Epithelial cell of proximal tubule (primary cell): ENCODE data around the gene TGM3. TPM values are rescaled to one million over a fixed set of nuclear protein-coding genes. Genes with fewer than 3 reads are reported as not detected.

Experiments used
- DNase-seq: peaks from one replicate; pipeline ENCODE4 v3.0.0-alpha.2; 2011; ENCODE audit warnings: low read depth
- H3K4me3 ChIP-seq: 2 replicates; pipeline ENCODE4 v1.5.1; 2011; ENCODE audit warnings: low read depth, mild to moderate bottlenecking, low read length
- total RNA-seq: library from RNA; depleted of rRNA; stranded (reverse); fragments of >200 nt; gene quantifications from 2 replicates; pipeline ENCODE4 v1.2.3, GENCODE V29; 2015
- TF ChIP-seq, protein P1 (sequence below): conservative IDR thresholded peaks from 2 replicates; pipeline ENCODE4 v1.5.1; 2012; ENCODE audit warnings: low read depth, mild to moderate bottlenecking, low read length

TGM3 gene
- total RNA-seq, 1 donor from 2014 or later, result not detected

DNA sequence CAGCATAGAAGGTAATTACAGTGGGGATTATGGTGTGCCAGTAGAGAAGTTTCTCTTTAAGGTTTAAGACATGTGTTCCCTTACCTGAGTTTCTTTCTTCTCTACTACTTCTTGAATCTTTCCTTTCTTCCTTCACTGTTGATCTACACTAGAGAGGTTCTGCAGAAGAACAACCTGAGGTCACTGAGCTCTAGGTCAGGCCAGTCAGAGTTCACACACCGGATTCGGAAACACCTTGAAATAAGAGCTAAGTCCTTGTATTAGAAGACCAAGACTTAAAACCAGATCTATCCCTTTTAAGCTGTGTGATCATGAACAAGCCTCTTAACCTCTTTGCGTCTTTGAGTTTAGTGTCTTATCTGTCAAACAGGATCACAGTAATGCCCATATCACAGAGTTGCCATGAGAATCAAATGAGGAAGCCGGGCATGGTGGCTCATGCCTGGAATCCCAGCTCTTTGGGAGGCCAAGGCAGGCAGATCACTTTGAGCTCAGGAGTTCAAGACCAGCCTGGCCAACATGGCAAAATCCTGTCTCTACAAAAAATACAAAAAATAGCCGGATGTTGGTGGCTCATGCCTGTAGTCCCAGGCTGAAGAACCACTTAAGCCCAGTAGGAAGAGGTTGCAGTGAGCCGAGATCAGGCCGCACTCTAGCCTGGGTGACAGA, 22.0 kb upstream of the TGM3 start:
- no peak overlapping the region for H3K4me3 ChIP-seq
- TF ChIP-seq, protein P1, sequence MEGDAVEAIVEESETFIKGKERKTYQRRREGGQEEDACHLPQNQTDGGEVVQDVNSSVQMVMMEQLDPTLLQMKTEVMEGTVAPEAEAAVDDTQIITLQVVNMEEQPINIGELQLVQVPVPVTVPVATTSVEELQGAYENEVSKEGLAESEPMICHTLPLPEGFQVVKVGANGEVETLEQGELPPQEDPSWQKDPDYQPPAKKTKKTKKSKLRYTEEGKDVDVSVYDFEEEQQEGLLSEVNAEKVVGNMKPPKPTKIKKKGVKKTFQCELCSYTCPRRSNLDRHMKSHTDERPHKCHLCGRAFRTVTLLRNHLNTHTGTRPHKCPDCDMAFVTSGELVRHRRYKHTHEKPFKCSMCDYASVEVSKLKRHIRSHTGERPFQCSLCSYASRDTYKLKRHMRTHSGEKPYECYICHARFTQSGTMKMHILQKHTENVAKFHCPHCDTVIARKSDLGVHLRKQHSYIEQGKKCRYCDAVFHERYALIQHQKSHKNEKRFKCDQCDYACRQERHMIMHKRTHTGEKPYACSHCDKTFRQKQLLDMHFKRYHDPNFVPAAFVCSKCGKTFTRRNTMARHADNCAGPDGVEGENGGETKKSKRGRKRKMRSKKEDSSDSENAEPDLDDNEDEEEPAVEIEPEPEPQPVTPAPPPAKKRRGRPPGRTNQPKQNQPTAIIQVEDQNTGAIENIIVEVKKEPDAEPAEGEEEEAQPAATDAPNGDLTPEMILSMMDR, result no peak
- DNase-seq, result no peak

DNA sequence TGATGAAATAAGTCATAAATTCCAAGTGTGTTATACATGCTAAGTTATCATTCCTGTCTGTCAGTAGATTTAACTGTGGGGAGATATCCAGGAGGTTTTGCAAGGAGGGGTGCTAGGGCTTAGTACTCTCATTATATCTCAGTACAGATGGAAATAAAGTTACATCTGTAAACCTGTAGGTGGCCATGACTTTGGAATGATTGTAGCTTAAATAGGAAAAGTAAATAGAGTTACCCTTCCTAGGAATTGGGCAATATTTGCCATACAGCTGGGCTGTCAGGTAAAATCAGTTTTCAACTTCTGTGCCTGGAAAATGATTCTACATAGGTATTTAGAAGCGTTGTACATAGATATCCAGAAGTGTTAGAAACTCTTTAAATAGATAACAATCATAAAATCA, 19.8 kb upstream of the TGM3 start:
- TF ChIP-seq, protein P1, result no peak
- no peak overlapping the region for H3K4me3 ChIP-seq
- no peak for DNase-seq

DNA sequence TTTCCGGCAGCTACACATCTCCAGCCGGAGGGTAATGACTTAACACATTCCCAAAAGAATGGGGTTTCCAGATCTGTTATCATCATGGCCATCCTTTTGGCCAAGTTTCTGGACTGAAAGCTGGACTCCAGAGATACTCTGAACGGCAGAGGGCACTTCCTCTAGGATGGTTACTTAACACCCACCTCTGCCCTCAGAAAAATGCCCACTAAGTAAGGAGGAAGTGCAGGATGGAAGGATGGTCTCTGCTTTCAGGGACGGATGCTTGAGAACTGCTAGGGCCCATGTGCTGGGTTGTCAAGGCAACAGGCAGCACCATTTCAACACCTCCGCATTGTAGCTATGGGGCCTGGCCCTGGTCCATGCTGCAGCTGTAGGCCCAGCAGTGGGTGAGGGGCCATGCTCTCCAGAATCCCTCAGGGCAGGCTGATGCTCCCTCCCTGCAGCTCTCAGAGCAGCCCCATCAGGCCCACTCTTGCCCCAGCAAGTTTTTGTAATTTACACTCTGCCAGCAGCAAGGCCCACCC, 16.5 kb upstream of the TGM3 start:
- H3K4me3 ChIP-seq, result no peak overlapping the region
- DNase-seq, result no peak
- TF ChIP-seq, protein P1, result no peak

DNA sequence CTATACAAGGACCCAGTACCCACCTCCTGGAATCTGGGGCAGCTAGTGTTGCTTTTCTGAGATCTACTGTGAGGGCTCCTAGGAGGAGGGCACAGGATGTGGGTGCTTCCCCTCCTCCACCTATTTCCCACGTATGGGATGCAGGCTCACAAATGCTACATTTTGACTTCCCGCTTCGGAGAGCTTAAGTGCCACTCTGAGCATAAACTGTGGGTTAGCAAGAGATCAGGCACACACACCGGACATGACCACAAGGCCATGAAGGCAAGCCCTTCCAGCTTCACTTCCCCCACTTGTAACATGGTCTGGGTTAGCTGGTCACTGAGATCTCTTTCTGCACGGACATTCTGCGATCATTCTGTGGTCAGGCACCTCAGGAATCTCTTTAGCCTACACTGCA, 15.7 kb upstream of the TGM3 start:
- no peak overlapping the region for H3K4me3 ChIP-seq
- TF ChIP-seq, protein P1, result no peak
- DNase-seq, result no peak

DNA sequence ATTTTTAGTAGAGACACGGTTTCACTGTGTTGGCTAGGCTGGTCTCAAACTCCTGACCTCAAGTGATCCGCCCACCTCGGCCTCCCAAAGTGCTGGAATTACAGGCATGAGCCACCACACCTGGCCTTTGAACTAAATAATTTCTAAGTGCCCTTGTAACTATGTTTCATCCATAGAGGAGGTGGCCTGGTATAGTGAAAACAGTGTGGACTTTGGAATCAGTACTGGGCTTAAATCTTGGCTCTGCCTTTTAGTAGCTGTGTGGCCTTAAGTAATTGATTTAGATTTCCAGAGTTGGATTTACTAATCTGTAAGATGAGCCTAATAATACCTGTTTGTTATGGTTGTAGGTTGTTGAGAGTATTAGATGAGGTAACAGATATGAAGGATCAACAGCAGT, 14.2 kb upstream of the TGM3 start:
- TF ChIP-seq, protein P1, result no peak
- DNase-seq, result no peak
- no peak overlapping the region for H3K4me3 ChIP-seq

DNA sequence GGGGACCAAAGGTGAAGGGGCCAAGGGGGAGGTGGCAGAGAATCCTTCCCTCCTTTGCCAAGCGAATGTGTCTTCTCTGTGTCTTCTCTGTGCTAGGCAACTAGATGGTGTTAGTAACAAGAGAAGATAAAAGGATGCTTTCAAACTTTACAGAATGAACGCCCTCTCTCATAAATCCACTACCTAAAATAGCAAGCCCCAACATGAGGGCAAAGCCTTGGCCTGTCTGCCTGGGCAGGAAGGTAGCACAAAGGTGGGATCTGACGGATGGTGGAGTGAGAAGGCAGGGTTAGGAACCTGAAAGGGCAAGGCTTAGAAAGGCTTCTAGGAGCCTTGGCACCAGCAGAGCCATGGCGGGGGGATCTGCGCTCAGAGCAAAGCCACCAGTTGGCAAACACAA, 13.6 kb upstream of the TGM3 start:
- TF ChIP-seq, protein P1, result no peak
- H3K4me3 ChIP-seq, result no peak overlapping the region
- no peak for DNase-seq
